Measurements from ENCODE around the gene CLDN15.

GRCh38 chr7:101236292-101236835, 1.2 kb downstream of the CLDN15 start:
- TF ChIP-seq CTCF (IDR thresholded peaks at IDR 0.05) (no peak), POLR2A (IDR thresholded peaks at IDR 0.05) (no peak)
